Caco-2 (cell line): ENCODE measurements around the gene RABGEF1. TPM values are rescaled to one million over a fixed set of nuclear protein-coding genes. Genes with fewer than 3 reads are reported as not detected.
A peak's percentile ranks its signal among the peaks of the same experiment; 100 is the strongest.
"Not testable (repeated sequence)": the region's sequence is repeated elsewhere in the genome, so short reads cannot be mapped to it uniquely, and the experiment has no call there.

Experiments
- Bru-seq: library from RNA; stranded (reverse); fragments of 400-500 nt; gene quantifications from one replicate; lab custom pipeline; 2021; lab: Mats Ljungman, UMichigan
- BruChase-seq, 2 experiments: library from RNA; stranded (reverse); fragments of 400-500 nt; gene quantifications; one replicate each; lab custom pipeline; 2021; lab: Mats Ljungman, UMichigan
- BruUV-seq: library from RNA; stranded (reverse); fragments of 400-500 nt; replicated peaks from 2 replicates; lab custom pipeline; 2021; lab: Mats Ljungman, UMichigan
- CTCF ChIA-PET: fragments of 300-600 bp; sonication (Branson Sonifier 250); formaldehyde crosslinking; loops from one replicate; lab custom pipeline; 2022; ENCODE audit warnings: antibody characterized with exemption; lab: Charles Lee
- POLR2A ChIA-PET: fragments of 300-600 bp; sonication (Branson Sonifier 250); formaldehyde crosslinking; loops from one replicate; lab custom pipeline; 2022; ENCODE audit warnings: antibody characterized with exemption; lab: Charles Lee
- DNase-seq, 2 experiments: peaks; one replicate each; pipeline versions ENCODE4 v3.0.0 to v3.0.0-alpha.2; 2020 to 2022
- H3K27me3 ChIP-seq: replicated peaks from 2 replicates; pipeline ENCODE4 v1.6.0; 2011; ENCODE audit warnings: low read length; ENCODE audit not compliant: control insufficient read depth, insufficient read depth
- H3K36me3 ChIP-seq: 2 replicates; pipeline ENCODE4 v1.5.1; 2011; ENCODE audit warnings: low read length; ENCODE audit not compliant: control insufficient read depth, insufficient read depth
- H3K4me1 ChIP-seq: fragments of 250-450 bp; sonication (Bioruptor Pico); 2 replicates; pipeline ENCODE4 v1.5.1; 2020; ENCODE audit warnings: mild to moderate bottlenecking
- H3K4me3 ChIP-seq: 2 replicates; pipeline ENCODE4 v1.5.1; 2011; ENCODE audit warnings: low read depth, mild to moderate bottlenecking, control low read depth, low read length
- H3K9me3 ChIP-seq: fragments of 250-450 bp; sonication (Bioruptor Pico); 2 replicates; pipeline ENCODE4 v1.5.1; 2020; ENCODE audit warnings: mild to moderate bottlenecking, moderate library complexity
- H3K27ac Mint-ChIP-seq: one replicate; pipeline ENCODE4 v1.8.0; 2022; ENCODE audit warnings: mixed read lengths; ENCODE audit not compliant: unreplicated experiment
- H3K27me3 Mint-ChIP-seq: one replicate; pipeline ENCODE4 v1.8.0; 2022; ENCODE audit warnings: mixed read lengths; ENCODE audit not compliant: insufficient read depth, unreplicated experiment
- H3K36me3 Mint-ChIP-seq: one replicate; pipeline ENCODE4 v1.8.0; 2022; ENCODE audit warnings: mild to moderate bottlenecking, mixed read lengths; ENCODE audit not compliant: insufficient read depth, unreplicated experiment
- H3K4me1 Mint-ChIP-seq: one replicate; pipeline ENCODE4 v1.8.0; 2022; ENCODE audit warnings: low read depth, mixed read lengths; ENCODE audit not compliant: unreplicated experiment
- H3K4me3 Mint-ChIP-seq: one replicate; pipeline ENCODE4 v1.8.0; 2022; ENCODE audit warnings: mild to moderate bottlenecking, moderate library complexity, mixed read lengths; ENCODE audit not compliant: unreplicated experiment
- H3K9me3 Mint-ChIP-seq: one replicate; pipeline ENCODE4 v1.8.0; 2022; ENCODE audit warnings: mixed read lengths; ENCODE audit not compliant: unreplicated experiment
- CTCF ChIP-seq, 2 experiments: fragments of 200-600 bp in 1 of 2; IDR thresholded peaks; 1 replicate in 1 of 2; 2 replicates in 1 of 2; pipeline versions ENCODE4 v1.5.1 to v1.8.0; 2011 to 2022; ENCODE audit warnings: antibody characterized with exemption in 1 of 2, control low read depth in 1 of 2, inconsistent platforms in 1 of 2, low read depth in 1 of 2, low read length in 1 of 2, mild to moderate bottlenecking in 1 of 2, moderate library complexity in 1 of 2; ENCODE audit not compliant: insufficient read depth in 1 of 2, severe bottlenecking in 1 of 2, unreplicated experiment in 1 of 2
- intact Hi-C: fragments of 100-400 bp; cut with micrococcal nuclease; formaldehyde crosslinking; loops from one replicate; pipeline ENCODE4 v1.10.0; 2022; ENCODE audit not compliant: unreplicated experiment
- long read RNA-seq: library from polyadenylated mRNA; stranded (forward); transcript quantifications from one replicate; pipeline ENCODE4 v2.0.0, GENCODE V29; 2022
- total RNA-seq: library from RNA; stranded (reverse); gene quantifications from 2 replicates; pipeline ENCODE4 v1.2.3, GENCODE V29; 2022

RABGEF1 gene
- total RNA-seq = 20.3 and 21.2 TPM in 2 replicates
- Bru-seq, nascent RNA = percentile 74 among the genes with signal in this experiment
- BruChase-seq, experiment 1, labeled RNA remaining after a 2-hour chase = percentile 86 among the genes with signal in this experiment
- BruChase-seq, experiment 2, labeled RNA remaining after a 6-hour chase = percentile 84 among the genes with signal in this experiment
- long read RNA-seq, full-length matches to known transcripts = 25 of 48 reads
- long read RNA-seq, partial matches to known transcripts = 1 of 48 reads
- long read RNA-seq, other reads (novel, unspliced or antisense) = 22 of 48 reads

GRCh38 chr7:66740302-66740979 lies at the start of gene RABGEF1:
Gene RABGEF1, plus strand, starts transcription at chr7:66740733. Its CDS starts 31,167 bp downstream, at chr7:66771900.
- H3K27me3 ChIP-seq = no peaks in the 10 kb centered on the region
- peaks cover 18% of the 10 kb centered on the region for H3K9me3 Mint-ChIP-seq
- H3K4me3 ChIP-seq = peak within 1 kb of the TSS; percentile 100
- DNase-seq = peak; percentile 97 to 98
- H3K27ac Mint-ChIP-seq = peak within 1 kb of the TSS; percentile 96
- ChIA-PET POLR2A (interaction anchor here (0.6 to 1.6 kb wide), 6 partner anchors 35 to 258 kb away, joined by 4 to 10 read pairs (median 6); partner anchors contain the start of gene SBDS), CTCF (no interaction called here)
- 0 out of 2 replicates have a peak, but pooled peaks cover 3% of the 10 kb centered on the region for H3K9me3 ChIP-seq
- TF ChIP-seq CTCF (IDR thresholded peaks at IDR 0.05; ENCODE audit: insufficient read depth in 1 of 2, low read depth in 1 of 2, low read length in 1 of 2, severe bottlenecking in 1 of 2, unreplicated experiment in 1 of 2) = no peak
- H3K4me3 Mint-ChIP-seq = peak within 1 kb of the TSS; percentile 95
- peaks cover 50% of the 10 kb centered on the region for H3K36me3 Mint-ChIP-seq
- BruUV-seq = no TSS peak
- intact Hi-C loops = loop anchor here (5.0 kb wide), 1 partner anchor 183 kb away; no protein-coding TSS in a partner anchor
- H3K4me1 ChIP-seq = peaks cover 4% of the 10 kb centered on the region; the same call in 1 of the 2 replicates
- H3K27me3 Mint-ChIP-seq = no peaks in the 10 kb centered on the region
- H3K4me1 Mint-ChIP-seq = peaks cover 6% of the 10 kb centered on the region
- peaks cover 3% of the 10 kb centered on the region; the same call in 1 of the 2 replicates for H3K36me3 ChIP-seq

GRCh38 chr7:66693331-66693730 lies 47.2 kb upstream of the RABGEF1 start:
- Histone ChIP-seq H3K9me3 (no peaks in the 10 kb centered on the region), H3K36me3 (peaks cover 2% of the 10 kb centered on the region; the same call in 1 of the 2 replicates), H3K27me3 (no peaks in the 10 kb centered on the region), H3K4me1 (no peaks in the 10 kb centered on the region), H3K4me3 (no peak overlapping the region)
- ChIA-PET CTCF (no interaction called here), POLR2A (no interaction called here)
- Mint-ChIP-seq H3K27ac (no peak overlapping the region), H3K4me3 (no peak overlapping the region), H3K4me1 (no peaks in the 10 kb centered on the region), H3K27me3 (no peaks in the 10 kb centered on the region), H3K9me3 (peaks cover 2% of the 10 kb centered on the region), H3K36me3 (peaks cover 6% of the 10 kb centered on the region)
- no peak for DNase-seq
- intact Hi-C loops = no loop called here
- no TSS peak for BruUV-seq
- TF ChIP-seq CTCF (IDR thresholded peaks at IDR 0.05; ENCODE audit: insufficient read depth in 1 of 2, low read depth in 1 of 2, low read length in 1 of 2, severe bottlenecking in 1 of 2, unreplicated experiment in 1 of 2) = no peak

- no peak for DNase-seq
- Histone ChIP-seq H3K27me3 (no peaks in the 10 kb centered on the region), H3K4me3 (no peak overlapping the region), H3K36me3 (peaks cover 2% of the 10 kb centered on the region; the same call in 1 of the 2 replicates), H3K9me3 (no peaks in the 10 kb centered on the region), H3K4me1 (no peaks in the 10 kb centered on the region)
- H3K4me3 Mint-ChIP-seq = peak overlapping the region; percentile 16
- BruUV-seq = no TSS peak
- no peaks in the 10 kb centered on the region for H3K36me3 Mint-ChIP-seq
- no peaks in the 10 kb centered on the region for H3K27me3 Mint-ChIP-seq
- POLR2A ChIA-PET = interaction anchor here (0.6 kb wide), 1 partner anchor 763 kb away, joined by 8 read pairs; no protein-coding TSS in a partner anchor
- intact Hi-C loops = no loop called here
- no peak overlapping the region for H3K27ac Mint-ChIP-seq
- CTCF ChIA-PET = no interaction called here
- no peak for TF ChIP-seq CTCF (IDR thresholded peaks at IDR 0.05; ENCODE audit: insufficient read depth in 1 of 2, low read depth in 1 of 2, low read length in 1 of 2, severe bottlenecking in 1 of 2, unreplicated experiment in 1 of 2)
- no peaks in the 10 kb centered on the region for H3K4me1 Mint-ChIP-seq
- H3K9me3 Mint-ChIP-seq = no peaks in the 10 kb centered on the region
Observed at GRCh38 chr7:66694286-66694685, 46.2 kb upstream of the RABGEF1 start.

- POLR2A ChIA-PET, DNase-seq, CTCF ChIA-PET, intact Hi-C loops, H3K4me1 Mint-ChIP-seq, BruUV-seq, H3K9me3 Mint-ChIP-seq, H3K4me3 Mint-ChIP-seq, H3K9me3 ChIP-seq, H3K36me3 Mint-ChIP-seq, H3K4me3 ChIP-seq, H3K27me3 Mint-ChIP-seq, H3K36me3 ChIP-seq, H3K4me1 ChIP-seq, H3K27me3 ChIP-seq: not testable (repeated sequence)
- H3K27ac Mint-ChIP-seq = peak overlapping the region; percentile 9
Observed at GRCh38 chr7:66695417-66695816, 45.1 kb upstream of the RABGEF1 start.
